Adrenal gland (tissue), 12 donors: ENCODE data around the gene MACROD2. TPM values are rescaled to one million over a fixed set of nuclear protein-coding genes. Genes with fewer than 3 reads are reported as not detected.
"Not testable (repeated sequence)": the region's sequence is repeated elsewhere in the genome, so short reads cannot be mapped to it uniquely, and the experiment has no call there.

Source experiments
- DNase-seq, 7 donors: peaks; one replicate each; pipeline ENCODE4 v3.0.0-alpha.2; 2019 to 2020
- H3K27ac ChIP-seq, 5 donors: fragments of 200-600 bp; sonication (generic) in 4 of 5; 1 replicate in 3 of 5; 2 replicates in 2 of 5; pipeline versions ENCODE4 v1.5.1 to v1.8.0; 2016 to 2020; ENCODE audit warnings: mild to moderate bottlenecking in 1 of 5
- H3K27me3 ChIP-seq: fragments of 200-600 bp; 2 replicates; pipeline ENCODE4 v1.8.0; 2021
- H3K36me3 ChIP-seq, 2 donors: fragments of 200-600 bp; replicated peaks in 1 of 2; 1 replicate in 1 of 2; 2 replicates in 1 of 2; pipeline versions ENCODE4 v1.5.1 to v1.8.0; 2018 to 2022
- H3K4me1 ChIP-seq, 2 donors: fragments of 200-600 bp; replicated peaks in 1 of 2; 1 replicate in 1 of 2; 2 replicates in 1 of 2; pipeline versions ENCODE4 v1.5.1 to v1.8.0; 2018 to 2021
- H3K4me3 ChIP-seq, 4 donors: fragments of 200-600 bp; sonication (generic) in 3 of 4; one replicate each; pipeline ENCODE4 v1.5.1; 2016 to 2018
- H3K9me3 ChIP-seq, 3 donors: fragments of 200-600 bp; sonication (generic) in 1 of 3; replicated peaks in 1 of 3; 1 replicate in 2 of 3; 2 replicates in 1 of 3; pipeline versions ENCODE4 v1.5.1 to v1.8.0; 2016 to 2021
- POLR2A ChIP-seq, 2 donors: fragments of 450-650 bp; IDR thresholded peaks; one replicate each; pipeline ENCODE4 v1.6.1; 2017; ENCODE audit warnings: antibody characterized with exemption in 2 of 2, mild to moderate bottlenecking in 2 of 2, moderate library complexity in 1 of 2
- WGBS, 4 donors: extraction: QIAGEN DNeasy Blood & Tissue Kit in 2 of 4; methylation state at CpG; one replicate each; pipeline versions ENCODE4 v1.1.5 to v1.1.7; 2013 to 2017; 5-methylcytosine and 5-hydroxymethylcytosine counted together
- intact Hi-C, 2 donors: fragments of 100-400 bp; cut with DNase I; formaldehyde crosslinking; loops; one replicate each; pipeline versions ENCODE4 v1.14.1 to v1.15.0; 2022 to 2023
- polyA plus RNA-seq, 3 donors: library from polyadenylated mRNA; stranded (reverse); fragments of 200-250 nt in 2 of 3; fragments of 350-450 nt in 1 of 3; fragmentation: Illumina TruSeq in 1 of 3; extraction: RNeasy Lipid Tissue Mini Kit (QIAGEN cat#74804) in 1 of 3; gene quantifications; one replicate each; pipeline ENCODE4 v1.2.3, GENCODE V29; 2013 to 2014
- total RNA-seq, 9 donors: library from RNA; depleted of rRNA in 4 of 9; stranded (reverse); fragments of >200 nt in 4 of 9; fragments of 120-200 nt in 1 of 9; fragmentation: NEBNext Ultra II Directional in 1 of 9; extraction: Animal tissue kit (Norgen Biotek cat#: 25700) in 1 of 9; gene quantifications; one replicate each; pipeline versions ENCODE4 v1.1.0 to v1.2.4, GENCODE V29; 2013 to 2023
- TF ChIP-seq, protein P1 (sequence below), 6 experiments: fragments of 450-650 bp in 4 of 6; fragments of 200-600 bp in 2 of 6; sonication (generic) in 1 of 6; IDR thresholded peaks; 1 replicate in 5 of 6; 2 replicates in 1 of 6; pipeline versions ENCODE4 v1.5.1 to v1.8.0; 2016 to 2021; ENCODE audit warnings: antibody characterized with exemption in 6 of 6, mild to moderate bottlenecking in 2 of 6, moderate library complexity in 1 of 6
- donor health status: healthy with polysubstance abuse.
- donor health status: Bipolar disorder and iron deficiency.
- donor health status: DM: yes; HTN: yes; CAD: no.
- donor health status: DM: no; HTN: no; CAD: no.
- donor health status: DM: no; HTN: no; CAD: no.
- donor health status: DM: yes; HTN: yes; CAD: no.

MACROD2 gene
- total and polyA plus RNA-seq, 12 donors: 1.1 to 21.2 (median 6.4) TPM

DNA sequence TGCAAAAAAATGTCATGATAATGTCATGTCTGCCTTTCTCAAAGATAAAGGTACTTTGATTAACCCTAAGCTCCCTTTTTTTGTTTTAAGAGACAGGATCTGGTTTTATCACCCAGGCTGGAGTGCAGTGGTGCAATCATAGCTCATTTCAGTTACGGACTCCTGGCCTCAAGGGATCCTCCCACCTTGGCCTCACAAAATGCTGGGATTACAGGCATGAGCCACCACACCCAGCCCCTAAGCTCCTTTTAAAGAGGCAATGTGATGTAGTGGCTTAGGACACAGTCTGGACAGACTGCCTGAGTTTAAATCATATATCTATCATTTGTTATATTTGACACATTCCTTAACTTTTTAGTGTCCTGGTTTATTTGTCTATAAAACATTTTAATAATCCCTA is 265.1 kb downstream of the MACROD2 start:
- TF ChIP-seq, protein P1, sequence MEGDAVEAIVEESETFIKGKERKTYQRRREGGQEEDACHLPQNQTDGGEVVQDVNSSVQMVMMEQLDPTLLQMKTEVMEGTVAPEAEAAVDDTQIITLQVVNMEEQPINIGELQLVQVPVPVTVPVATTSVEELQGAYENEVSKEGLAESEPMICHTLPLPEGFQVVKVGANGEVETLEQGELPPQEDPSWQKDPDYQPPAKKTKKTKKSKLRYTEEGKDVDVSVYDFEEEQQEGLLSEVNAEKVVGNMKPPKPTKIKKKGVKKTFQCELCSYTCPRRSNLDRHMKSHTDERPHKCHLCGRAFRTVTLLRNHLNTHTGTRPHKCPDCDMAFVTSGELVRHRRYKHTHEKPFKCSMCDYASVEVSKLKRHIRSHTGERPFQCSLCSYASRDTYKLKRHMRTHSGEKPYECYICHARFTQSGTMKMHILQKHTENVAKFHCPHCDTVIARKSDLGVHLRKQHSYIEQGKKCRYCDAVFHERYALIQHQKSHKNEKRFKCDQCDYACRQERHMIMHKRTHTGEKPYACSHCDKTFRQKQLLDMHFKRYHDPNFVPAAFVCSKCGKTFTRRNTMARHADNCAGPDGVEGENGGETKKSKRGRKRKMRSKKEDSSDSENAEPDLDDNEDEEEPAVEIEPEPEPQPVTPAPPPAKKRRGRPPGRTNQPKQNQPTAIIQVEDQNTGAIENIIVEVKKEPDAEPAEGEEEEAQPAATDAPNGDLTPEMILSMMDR (IDR thresholded peaks at IDR 0.05): no peak
- TF ChIP-seq POLR2A (IDR thresholded peaks at IDR 0.05): no peak
- Histone ChIP-seq H3K36me3 (no peaks in the 10 kb centered on the region), H3K27ac (no peak overlapping the region), H3K4me3 (no peak overlapping the region), H3K27me3 (no peaks in the 10 kb centered on the region), H3K9me3 (no peaks in the 10 kb centered on the region), H3K4me1 (no peaks in the 10 kb centered on the region)
- intact Hi-C loops: no loop called here
- WGBS, 4 donors: 90 to 100% (median 94%) methylated on average over 1 of the region's 1 CpG
- DNase-seq: no peak

DNA sequence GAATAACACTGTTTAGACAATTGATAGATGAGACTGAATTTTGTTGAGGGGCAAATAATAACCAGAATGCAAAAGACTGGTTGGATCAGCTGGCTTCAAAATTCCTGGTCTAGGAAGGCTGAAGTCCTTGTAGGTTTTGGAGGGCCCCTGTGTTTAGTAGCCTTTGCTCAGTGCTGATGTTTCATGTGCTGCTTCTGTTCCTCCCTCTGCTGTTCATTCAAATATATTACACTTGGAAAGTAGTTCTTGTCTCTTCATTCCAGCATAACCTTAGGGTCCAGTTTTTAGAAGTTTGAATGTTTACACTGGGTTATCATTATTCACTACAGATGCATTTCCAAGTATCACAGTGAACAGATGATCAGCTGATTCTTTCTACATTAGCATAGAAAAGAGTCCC is 269.6 kb downstream of the MACROD2 start:
- no peak overlapping the region for H3K27ac ChIP-seq
- intact Hi-C loops: no loop called here
- no peak for DNase-seq
- H3K4me1 ChIP-seq: no peaks in the 10 kb centered on the region
- no peaks in the 10 kb centered on the region for H3K36me3 ChIP-seq
- TF ChIP-seq POLR2A (IDR thresholded peaks at IDR 0.05): no peak
- TF ChIP-seq, protein P1 (IDR thresholded peaks at IDR 0.05): peak in 2 of 6 experiments; percentile 12 to 15
- H3K27me3 ChIP-seq: no peaks in the 10 kb centered on the region
- no peak overlapping the region for H3K4me3 ChIP-seq
- no peaks in the 10 kb centered on the region for H3K9me3 ChIP-seq

DNA sequence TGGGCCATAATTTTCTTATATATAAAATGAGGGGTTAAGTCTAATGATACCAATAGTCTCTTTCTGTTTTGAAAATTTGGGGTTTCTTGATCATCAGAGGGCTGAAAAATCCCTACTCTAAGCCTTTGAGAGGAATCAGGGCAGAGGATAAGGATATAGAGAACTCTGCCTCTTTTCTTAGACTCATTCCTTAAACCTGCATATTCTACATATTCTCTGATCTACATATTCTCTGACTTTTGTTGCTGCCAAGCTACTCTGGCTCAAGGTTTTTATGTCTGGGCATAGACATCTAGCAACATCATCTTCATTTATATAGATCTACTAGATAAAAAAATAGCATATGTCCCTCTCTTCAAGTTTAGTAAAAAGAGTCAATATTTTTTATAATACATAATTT is 270.9 kb downstream of the MACROD2 start:
- Histone ChIP-seq H3K4me1 (no peaks in the 10 kb centered on the region), H3K27me3 (no peaks in the 10 kb centered on the region), H3K27ac (no peak overlapping the region), H3K36me3 (no peaks in the 10 kb centered on the region), H3K4me3 (no peak overlapping the region), H3K9me3 (no peaks in the 10 kb centered on the region)
- DNase-seq: no peak
- TF ChIP-seq POLR2A (IDR thresholded peaks at IDR 0.05): no peak
- TF ChIP-seq, protein P1 (IDR thresholded peaks at IDR 0.05): no peak
- intact Hi-C loops: no loop called here

DNA sequence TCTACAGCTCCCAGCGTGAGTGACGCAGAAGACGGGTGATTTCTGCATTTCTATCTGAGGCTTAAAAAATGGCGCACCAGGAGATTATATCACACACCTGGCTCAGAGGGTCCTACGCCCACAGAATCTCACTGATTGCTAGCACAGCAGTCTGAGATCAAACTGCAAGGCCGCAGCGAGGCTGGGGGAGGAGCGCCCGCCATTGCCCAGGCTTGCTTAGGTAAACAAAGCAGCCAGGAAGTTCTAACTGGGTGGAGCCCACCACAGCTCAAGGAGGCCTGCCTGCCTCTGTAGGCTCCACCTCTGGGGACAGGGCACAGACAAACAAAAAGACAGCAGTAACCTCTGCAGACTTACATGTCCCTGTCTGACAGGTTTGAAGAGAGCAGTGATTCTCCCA is 275.4 kb downstream of the MACROD2 start:
- H3K27me3 ChIP-seq, H3K36me3 ChIP-seq, H3K27ac ChIP-seq, DNase-seq, H3K9me3 ChIP-seq, intact Hi-C loops, H3K4me3 ChIP-seq, H3K4me1 ChIP-seq: not testable (repeated sequence)
- WGBS, 4 donors: 94 to 96% (median 95%) methylated on average over 9 of the region's 9 CpGs

DNA sequence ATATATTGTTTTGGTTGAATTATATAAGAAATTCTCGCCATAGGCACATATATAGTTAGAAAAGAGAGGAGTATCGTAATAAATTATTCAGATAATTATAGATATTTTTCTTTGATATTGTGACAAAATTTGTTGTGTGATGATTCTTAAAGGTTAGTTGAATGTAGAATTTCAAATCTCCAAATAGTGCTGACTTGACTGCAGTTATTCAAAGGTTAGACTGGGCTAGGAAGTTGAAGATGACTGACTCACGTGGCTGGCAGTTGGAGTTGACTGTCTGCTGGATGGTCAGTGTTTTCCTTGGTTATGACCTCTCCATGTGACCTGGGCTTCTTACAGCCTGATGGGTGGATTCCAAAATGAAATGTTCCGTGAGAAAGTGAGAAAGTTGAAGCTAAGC is 286.8 kb downstream of the MACROD2 start:
- Histone ChIP-seq H3K36me3 (no peaks in the 10 kb centered on the region), H3K27ac (no peak overlapping the region), H3K9me3 (no peaks in the 10 kb centered on the region), H3K4me3 (no peak overlapping the region), H3K27me3 (no peaks in the 10 kb centered on the region), H3K4me1 (no peaks in the 10 kb centered on the region)
- intact Hi-C loops: no loop called here
- no peak for DNase-seq
- WGBS, 4 donors: 86 to 89% (median 87%) methylated on average over 4 of the region's 4 CpGs
- TF ChIP-seq, protein P1 (IDR thresholded peaks at IDR 0.05): no peak
- no peak for TF ChIP-seq POLR2A (IDR thresholded peaks at IDR 0.05)
